Measurements from ENCODE around the gene KLK1.

- TF ChIP-seq USF2 (IDR thresholded peaks at IDR 0.05; ENCODE audit: borderline replicate concordance, low read depth, low read length) (no peak), ZBTB33 (IDR thresholded peaks at IDR 0.05; ENCODE audit: borderline replicate concordance, low read depth) (no peak), CTCF (IDR thresholded peaks at IDR 0.05) (no peak), TAF1 (IDR thresholded peaks at IDR 0.05; ENCODE audit: borderline replicate concordance, low read depth, low read length) (no peak), YY1 (IDR thresholded peaks at IDR 0.05; ENCODE audit: low read depth) (no peak), NFIC (IDR thresholded peaks at IDR 0.05; ENCODE audit: borderline replicate concordance) (no peak), POLR2AphosphoS5 (IDR thresholded peaks at IDR 0.05; ENCODE audit: low read depth, low read length) (no peak), SMC3 (IDR thresholded peaks at IDR 0.05; ENCODE audit: low read depth, low read length) (no peak)
Observed at GRCh38 chr19:50820549-50821247, 2.9 kb downstream of the KLK1 start.
